A549 (cell line): ENCODE data around the gene HSD3B7. TPM values are rescaled to one million over a fixed set of nuclear protein-coding genes. Genes with fewer than 3 reads are reported as not detected.

Experiments used
- ATAC-seq, 2 experiments: fragments of 200-7000 bp in 1 of 2; fragments of >200 bp in 1 of 2; cut with Nextera tagmentation in 1 of 2; cut with Tn5 transposase in 1 of 2; 3 replicates each; pipeline versions ENCODE4 v1.8.0 to v1.9.1; 2018 to 2020; ENCODE audit warnings: mild to moderate bottlenecking in 1 of 2, moderate library complexity in 1 of 2
- CTCF ChIA-PET: fragments of 300-600 bp; sonication (Branson Sonifier 250); formaldehyde crosslinking; extraction: SDS; loops from one replicate; lab custom pipeline; 2021; ENCODE audit warnings: antibody characterized with exemption, inconsistent platforms; lab: Yijun Ruan, JAX
- POLR2A ChIA-PET: fragments of 350-600 bp; formaldehyde crosslinking; extraction: SDS; loops from one replicate; lab custom pipeline; 2021; ENCODE audit warnings: antibody characterized with exemption, inconsistent platforms; lab: Yijun Ruan, JAX
- DNase-seq, 2 experiments: peaks; one replicate each; pipeline versions ENCODE4 v3.0.0 to v3.0.0-alpha.2; 2011 to 2016; ENCODE audit warnings: low read depth in 1 of 2, low spot score in 1 of 2
- FAIRE-seq: peaks from 2 replicates; lab custom pipeline; 2011; peaks lifted over from hg19 to GRCh38; lab: Jason Lieb, UNC
- H3K27ac ChIP-seq, 2 experiments: fragments of >200 bp; sonication (Bioruptor Twin); formaldehyde crosslinking; 3 replicates each; pipeline ENCODE4 v1.5.1; 2016 to 2017
- H3K4me1 ChIP-seq: fragments of >200 bp; sonication (Bioruptor Twin); formaldehyde crosslinking; 3 replicates; pipeline ENCODE4 v1.6.1; 2016
- H3K4me2 ChIP-seq: fragments of >200 bp; sonication (Bioruptor Twin); formaldehyde crosslinking; 3 replicates; pipeline ENCODE4 v1.6.1; 2016
- H3K4me3 ChIP-seq: fragments of >200 bp; sonication (Bioruptor Twin); formaldehyde crosslinking; 3 replicates; pipeline ENCODE4 v1.5.1; 2016
- H3K9me3 ChIP-seq: fragments of >200 bp; sonication (Bioruptor Twin); formaldehyde crosslinking; 3 replicates; pipeline ENCODE4 v1.6.1; 2016
- BCL3 ChIP-seq: fragments of >200 bp; sonication (Bioruptor Twin); formaldehyde crosslinking; IDR thresholded peaks from 3 replicates; pipeline ENCODE4 v1.6.1; 2016
- BHLHE40 ChIP-seq: IDR thresholded peaks from 2 replicates; pipeline ENCODE4 v1.6.1; 2012; ENCODE audit warnings: low read depth, low read length, inconsistent platforms
- CBX2 ChIP-seq: fragments of 200-600 bp; sonication (generic); IDR thresholded peaks from 2 replicates; pipeline ENCODE4 v1.6.1; 2016; ENCODE audit warnings: low read depth, mild to moderate bottlenecking, borderline replicate concordance
- EHF ChIP-seq: fragments of 250-450 bp; sonication (Bioruptor Pico); IDR thresholded peaks from 2 replicates; pipeline ENCODE4 v1.5.0; 2020; ENCODE audit warnings: mild to moderate bottlenecking
- EP300 ChIP-seq, 2 experiments: fragments of >200 bp; sonication (Bioruptor Twin); formaldehyde crosslinking; IDR thresholded peaks; 2 replicates in 1 of 2; 3 replicates in 1 of 2; pipeline ENCODE4 v1.6.1; 2016 to 2017
- ESRRA ChIP-seq: fragments of 150-350 bp; IDR thresholded peaks from 2 replicates; pipeline ENCODE4 v1.6.1; 2014; ENCODE audit warnings: mild to moderate bottlenecking, low read length, borderline replicate concordance
- FOSB ChIP-seq: fragments of 250-450 bp; sonication (Bioruptor Pico); IDR thresholded peaks from 2 replicates; pipeline ENCODE4 v1.5.0; 2020; ENCODE audit warnings: mild to moderate bottlenecking, moderate library complexity
- GATA3 ChIP-seq: IDR thresholded peaks from 2 replicates; pipeline ENCODE4 v1.6.1; 2012; ENCODE audit warnings: borderline replicate concordance
- HEYL ChIP-seq: fragments of 250-450 bp; sonication (Bioruptor Pico); IDR thresholded peaks from 2 replicates; pipeline ENCODE4 v1.8.0; 2021; ENCODE audit warnings: mild to moderate bottlenecking, moderate library complexity
- JUNB ChIP-seq: fragments of >200 bp; sonication (Bioruptor Twin); formaldehyde crosslinking; IDR thresholded peaks from 2 replicates; pipeline ENCODE4 v1.6.1; 2016
- KDM1A ChIP-seq: fragments of 200-600 bp; sonication (generic); IDR thresholded peaks from 2 replicates; pipeline ENCODE4 v1.6.1; 2016; ENCODE audit warnings: low read depth, mild to moderate bottlenecking
- MYC ChIP-seq: IDR thresholded peaks from 2 replicates; pipeline ENCODE4 v1.6.1; 2012; ENCODE audit warnings: mild to moderate bottlenecking, inconsistent platforms, low read length, improper control_type of control experiment, borderline replicate concordance
- NPAS2 ChIP-seq: fragments of 250-450 bp; sonication (Bioruptor Pico); IDR thresholded peaks from 2 replicates; pipeline ENCODE4 v1.8.0; 2022; ENCODE audit warnings: mild to moderate bottlenecking, moderate library complexity, borderline replicate concordance
- PHF8 ChIP-seq: fragments of 200-600 bp; sonication (generic); IDR thresholded peaks from 2 replicates; pipeline ENCODE4 v1.6.1; 2016; ENCODE audit warnings: low read depth, mild to moderate bottlenecking, antibody characterized with exemption, moderate library complexity, borderline replicate concordance
- RAD21 ChIP-seq, 2 experiments: fragments of >200 bp in 1 of 2; sonication (Bioruptor Twin) in 1 of 2; formaldehyde crosslinking in 1 of 2; IDR thresholded peaks in 1 of 2; conservative IDR thresholded peaks in 1 of 2; 2 replicates in 1 of 2; 3 replicates in 1 of 2; pipeline ENCODE4 v1.6.1; 2012 to 2018; ENCODE audit warnings: inconsistent platforms in 1 of 2
- RCOR1 ChIP-seq: fragments of 150-350 bp; IDR thresholded peaks from 2 replicates; pipeline ENCODE4 v1.6.1; 2014; ENCODE audit warnings: antibody characterized with exemption, low read length, low read depth
- RFX5 ChIP-seq: fragments of 450-650 bp; IDR thresholded peaks from 2 replicates; pipeline ENCODE4 v1.7.1; 2014; ENCODE audit warnings: antibody characterized with exemption, mild to moderate bottlenecking, moderate library complexity
- TP53 ChIP-seq: fragments of 250-450 bp; sonication (Bioruptor Pico); IDR thresholded peaks from 2 replicates; pipeline ENCODE4 v1.5.0; 2021; ENCODE audit warnings: mild to moderate bottlenecking, moderate library complexity
- ZFP36 ChIP-seq: fragments of 450-650 bp; IDR thresholded peaks from 2 replicates; pipeline ENCODE4 v1.6.1; 2014; ENCODE audit warnings: borderline replicate concordance; ENCODE audit not compliant: partially characterized antibody
- WGBS: methylation state at CpG from one replicate; pipeline ENCODE4 v1.1.6; 2017; ENCODE audit errors: missing lambda C conversion rate; 5-methylcytosine and 5-hydroxymethylcytosine counted together
- polyA plus RNA-seq, 4 experiments: library from polyadenylated mRNA; depleted of rRNA in 3 of 4; stranded (reverse); fragments of >200 nt; fragmentation: RNase III in 1 of 4; extraction: RNeasy Plus Mini Kit Qiagen cat#74134 plus additional on column Dnase treatment in 1 of 4; gene quantifications; 2 replicates in 3 of 4; 3 replicates in 1 of 4; pipeline ENCODE4 v1.2.3, GENCODE V29; 2011 to 2017
- TF ChIP-seq, protein P1 (sequence below): fragments of 250-450 bp; sonication (Bioruptor Pico); IDR thresholded peaks from 2 replicates; pipeline ENCODE4 v1.5.0; 2020; ENCODE audit warnings: low read depth, mild to moderate bottlenecking, moderate library complexity
- TF ChIP-seq, protein P2 (sequence below): IDR thresholded peaks from 2 replicates; pipeline ENCODE4 v1.6.1; 2012; ENCODE audit warnings: low read depth, borderline replicate concordance
- TF ChIP-seq, protein P3 (sequence below): fragments of 250-450 bp; sonication (Bioruptor Pico); IDR thresholded peaks from 2 replicates; pipeline ENCODE4 v1.5.0; 2021; ENCODE audit warnings: mild to moderate bottlenecking, moderate library complexity, borderline replicate concordance
- TF ChIP-seq, protein P4 (sequence below): IDR thresholded peaks from 2 replicates; pipeline ENCODE4 v1.6.1; 2012

HSD3B7 gene
- polyA plus RNA-seq, 2 of the 4 experiments (the other 2 are of a cell fraction), result 10.5 to 19.7 TPM

GRCh38 chr16:30990105-30990504 lies 5.1 kb downstream of the HSD3B7 start (continued):
- no peak for TF ChIP-seq NPAS2 (CRISPR knock-in tag)
- no peak for TF ChIP-seq EP300 (IDR thresholded peaks at IDR 0.05)
- TF ChIP-seq ZFP36, result no peak
- TF ChIP-seq, protein P1, sequence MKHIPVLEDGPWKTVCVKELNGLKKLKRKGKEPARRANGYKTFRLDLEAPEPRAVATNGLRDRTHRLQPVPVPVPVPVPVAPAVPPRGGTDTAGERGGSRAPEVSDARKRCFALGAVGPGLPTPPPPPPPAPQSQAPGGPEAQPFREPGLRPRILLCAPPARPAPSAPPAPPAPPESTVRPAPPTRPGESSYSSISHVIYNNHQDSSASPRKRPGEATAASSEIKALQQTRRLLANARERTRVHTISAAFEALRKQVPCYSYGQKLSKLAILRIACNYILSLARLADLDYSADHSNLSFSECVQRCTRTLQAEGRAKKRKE, result no peak
- no peak for TF ChIP-seq GATA3
- TF ChIP-seq RFX5, result no peak
- TF ChIP-seq, all 56 proteins: peak for 0

DNA sequence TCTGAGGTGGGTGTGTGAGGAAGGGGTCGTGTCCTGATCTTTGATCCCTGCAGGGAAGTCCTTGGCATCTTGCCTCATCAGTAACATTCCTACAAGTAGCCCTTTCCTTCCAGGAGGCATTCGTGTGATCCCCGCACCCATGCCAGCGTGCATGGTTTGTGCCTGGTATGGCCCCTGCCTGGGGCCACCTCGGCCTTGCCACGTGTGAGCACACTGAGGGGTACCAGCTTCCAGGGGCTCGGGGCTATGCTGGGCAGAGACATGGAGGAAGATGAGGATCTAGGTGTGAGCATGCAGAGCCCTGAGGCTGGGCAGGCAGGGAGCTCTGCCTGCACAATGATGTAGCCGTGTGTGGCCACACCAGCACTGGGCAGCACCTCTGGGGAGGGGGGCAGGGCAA lies 6.0 kb downstream of the HSD3B7 start:
- ChIA-PET CTCF (no interaction called here), POLR2A (interaction anchor here (0.6 kb wide), 1 partner anchor 66 kb away, joined by 7 read pairs; no protein-coding TSS in a partner anchor)
- H3K4me1 ChIP-seq, result peaks cover 23% of the 10 kb centered on the region
- TF ChIP-seq EP300 (IDR thresholded peaks at IDR 0.05) (no peak), RCOR1 (no peak), GATA3 (no peak), CBX2 (no peak), HEYL (CRISPR knock-in tag) (no peak), FOSB (CRISPR knock-in tag) (no peak)
- H3K9me3 ChIP-seq, result no peaks in the 10 kb centered on the region
- no peak overlapping the region for H3K4me2 ChIP-seq
- 59% methylated on average over 4 of the region's 8 CpGs for WGBS
- ATAC-seq (no peak), FAIRE-seq (no peak), DNase-seq (no peak)
- no peak overlapping the region for H3K4me3 ChIP-seq
- H3K27ac ChIP-seq, result peak overlapping the region in 1 of 2 experiments; percentile 60; a peak in 2 of 6 replicates

DNA sequence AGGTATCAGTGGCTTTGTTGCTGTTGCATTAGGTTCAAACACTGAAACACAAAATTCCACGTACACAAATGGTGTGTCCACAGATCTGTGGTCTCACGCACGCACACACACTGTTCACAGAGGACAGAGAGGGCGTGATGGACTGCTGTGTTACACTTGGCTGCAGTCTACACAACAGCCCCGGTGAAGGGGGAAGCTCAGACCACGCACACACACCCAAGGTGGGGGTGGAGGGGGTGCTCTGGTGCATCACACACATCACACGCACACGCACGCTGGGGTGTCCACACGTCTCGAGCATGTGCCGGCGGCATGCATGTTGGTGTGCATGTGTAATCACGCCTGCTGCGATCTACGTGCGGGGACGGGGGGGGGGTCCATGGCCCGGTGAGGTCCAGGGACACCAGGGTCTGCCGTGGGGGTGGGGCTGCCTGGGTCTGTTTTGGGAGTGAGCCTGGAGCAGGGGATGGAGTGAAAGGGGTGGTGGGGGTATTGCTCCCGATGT lies 7.3 kb downstream of the HSD3B7 start:
- DNase-seq (no peak), ATAC-seq (no peak), FAIRE-seq (no peak)
- no peak overlapping the region for H3K4me2 ChIP-seq
- no peak overlapping the region for H3K4me3 ChIP-seq
- H3K4me1 ChIP-seq, result peaks cover 24% of the 10 kb centered on the region
- TF ChIP-seq KDM1A, result no peak
- TF ChIP-seq PHF8, result no peak
- TF ChIP-seq, protein P2, sequence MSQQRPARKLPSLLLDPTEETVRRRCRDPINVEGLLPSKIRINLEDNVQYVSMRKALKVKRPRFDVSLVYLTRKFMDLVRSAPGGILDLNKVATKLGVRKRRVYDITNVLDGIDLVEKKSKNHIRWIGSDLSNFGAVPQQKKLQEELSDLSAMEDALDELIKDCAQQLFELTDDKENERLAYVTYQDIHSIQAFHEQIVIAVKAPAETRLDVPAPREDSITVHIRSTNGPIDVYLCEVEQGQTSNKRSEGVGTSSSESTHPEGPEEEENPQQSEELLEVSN, result no peak
- no peaks in the 10 kb centered on the region for H3K9me3 ChIP-seq
- WGBS, result 90% methylated on average over 7 of the region's 21 CpGs
- CTCF ChIA-PET, result interaction anchor here (2.8 to 3.4 kb wide), 2 partner anchors 7 to 150 kb away, joined by 9 to 23 read pairs; partner anchors contain the start of gene HSD3B7
- H3K27ac ChIP-seq, result peak overlapping the region in 1 of 2 experiments; percentile 60; a peak in 1 of 6 replicates
- POLR2A ChIA-PET, result no interaction called here

DNA sequence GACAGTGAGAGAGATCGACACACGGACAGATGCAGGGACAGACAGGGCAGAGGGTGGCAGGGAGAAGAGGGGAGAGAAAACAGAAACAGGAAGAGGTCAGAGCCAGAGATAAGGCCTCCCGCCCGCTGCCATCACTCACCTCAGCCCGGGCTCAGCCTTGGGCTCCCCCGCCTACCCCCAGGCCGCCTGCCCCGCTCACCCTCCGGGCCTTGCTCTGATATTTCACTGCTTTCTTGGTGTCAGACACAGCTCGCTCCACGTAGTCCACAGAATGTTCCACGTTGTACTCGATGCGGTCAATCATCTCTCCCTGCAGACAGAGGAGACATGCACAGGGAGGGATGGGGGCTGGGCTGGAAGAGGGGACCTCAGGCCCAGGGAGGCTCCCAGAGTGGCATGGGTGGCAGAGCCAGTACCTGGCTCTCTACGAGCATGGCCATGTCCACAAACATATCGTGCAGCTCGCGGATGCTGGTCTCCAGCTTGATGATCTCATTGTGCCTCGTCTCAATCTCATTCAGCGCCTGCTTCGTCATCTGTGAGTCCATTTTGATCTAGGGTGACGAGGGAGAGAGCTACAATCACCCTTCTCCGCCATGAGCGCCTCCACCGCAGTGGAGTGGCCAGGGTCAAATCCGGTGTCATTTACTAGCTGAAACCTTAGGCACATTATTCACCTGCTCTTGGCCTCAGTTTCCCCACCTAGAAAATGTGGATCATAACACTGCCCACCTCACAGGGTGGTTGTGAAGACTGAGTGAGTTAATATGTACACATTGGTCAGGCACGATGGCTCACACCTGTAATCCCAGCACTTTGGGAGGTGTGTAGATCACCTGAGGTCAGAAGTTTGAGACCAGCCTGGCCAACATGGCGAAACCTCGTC lies 8.2 kb downstream of the HSD3B7 start:
- Histone ChIP-seq H3K4me3 (no peak overlapping the region), H3K27ac (peak overlapping the region in 1 of 2 experiments; percentile 60; a peak in 3 of 6 replicates), H3K4me2 (no peak overlapping the region), H3K9me3 (no peaks in the 10 kb centered on the region), H3K4me1 (peaks cover 31% of the 10 kb centered on the region)
- POLR2A ChIA-PET, result no interaction called here
- ATAC-seq, result no peak
- no peak for FAIRE-seq
- no peak for DNase-seq
- no peak for TF ChIP-seq ZFP36
- TF ChIP-seq MYC, result no peak
- TF ChIP-seq ESRRA, result no peak
- no peak for TF ChIP-seq JUNB
- TF ChIP-seq TP53 (CRISPR knock-in tag), result no peak
- no peak for TF ChIP-seq EHF
- no peak for TF ChIP-seq EP300 (IDR thresholded peaks at IDR 0.05)
- TF ChIP-seq BCL3, result no peak
- TF ChIP-seq, protein P3, sequence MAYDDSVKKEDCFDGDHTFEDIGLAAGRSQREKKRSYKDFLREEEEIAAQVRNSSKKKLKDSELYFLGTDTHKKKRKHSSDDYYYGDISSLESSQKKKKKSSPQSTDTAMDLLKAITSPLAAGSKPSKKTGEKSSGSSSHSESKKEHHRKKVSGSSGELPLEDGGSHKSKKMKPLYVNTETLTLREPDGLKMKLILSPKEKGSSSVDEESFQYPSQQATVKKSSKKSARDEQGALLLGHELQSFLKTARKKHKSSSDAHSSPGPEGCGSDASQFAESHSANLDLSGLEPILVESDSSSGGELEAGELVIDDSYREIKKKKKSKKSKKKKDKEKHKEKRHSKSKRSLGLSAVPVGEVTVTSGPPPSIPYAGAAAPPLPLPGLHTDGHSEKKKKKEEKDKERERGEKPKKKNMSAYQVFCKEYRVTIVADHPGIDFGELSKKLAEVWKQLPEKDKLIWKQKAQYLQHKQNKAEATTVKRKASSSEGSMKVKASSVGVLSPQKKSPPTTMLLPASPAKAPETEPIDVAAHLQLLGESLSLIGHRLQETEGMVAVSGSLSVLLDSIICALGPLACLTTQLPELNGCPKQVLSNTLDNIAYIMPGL (CRISPR knock-in tag), result no peak
- TF ChIP-seq RAD21 (conservative IDR thresholded peaks at IDR 0.05 in 1 of 2, IDR thresholded peaks at IDR 0.05 in 1 of 2), result no peak
- TF ChIP-seq, protein P4, sequence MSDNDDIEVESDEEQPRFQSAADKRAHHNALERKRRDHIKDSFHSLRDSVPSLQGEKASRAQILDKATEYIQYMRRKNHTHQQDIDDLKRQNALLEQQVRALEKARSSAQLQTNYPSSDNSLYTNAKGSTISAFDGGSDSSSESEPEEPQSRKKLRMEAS, result no peak
- no peak for TF ChIP-seq BHLHE40
- WGBS, result 89% methylated on average over 29 of the region's 29 CpGs
- CTCF ChIA-PET, result interaction anchor here (0.8 to 3.4 kb wide), 4 partner anchors 8 to 450 kb away, joined by 3 to 23 read pairs (median 6); partner anchors contain the start of genes HSD3B7 and ZNF843
